Progenitor cell of endocrine pancreas (in vitro differentiated cells): ENCODE results near the gene HMGB1. TPM values are rescaled to one million over a fixed set of nuclear protein-coding genes. Genes with fewer than 3 reads are reported as not detected.

ENCODE experiments used
- DNase-seq: peaks from one replicate; pipeline ENCODE4 v3.0.0; 2021; ENCODE audit warnings: low spot score; ENCODE audit not compliant: unreplicated experiment
- H3K27ac Mint-ChIP-seq: 2 replicates; pipeline ENCODE4 v1.8.0; 2021; ENCODE audit warnings: mild to moderate bottlenecking, moderate library complexity, mixed read lengths
- H3K27me3 Mint-ChIP-seq: 2 replicates; pipeline ENCODE4 v1.8.0; 2021; ENCODE audit warnings: mixed read lengths
- H3K36me3 Mint-ChIP-seq: 2 replicates; pipeline ENCODE4 v1.8.0; 2022; ENCODE audit warnings: mixed read lengths; ENCODE audit not compliant: insufficient read depth
- H3K4me1 Mint-ChIP-seq: 2 replicates; pipeline ENCODE4 v1.8.0; 2021; ENCODE audit warnings: low read depth, mixed read lengths
- H3K4me3 Mint-ChIP-seq: 2 replicates; pipeline ENCODE4 v1.8.0; 2021; ENCODE audit warnings: low read depth, mild to moderate bottlenecking, moderate library complexity, mixed read lengths
- H3K9me3 Mint-ChIP-seq: 2 replicates; pipeline ENCODE4 v1.8.0; 2021; ENCODE audit warnings: low read depth, mixed read lengths
- CTCF ChIP-seq: fragments of 200-600 bp; sonication (generic); IDR thresholded peaks from one replicate; pipeline ENCODE4 v1.5.0; 2021; ENCODE audit warnings: antibody characterized with exemption, mild to moderate bottlenecking; ENCODE audit not compliant: unreplicated experiment
- total RNA-seq: library from RNA; stranded (reverse); gene quantifications from 2 replicates; pipeline ENCODE4 v1.2.1, GENCODE V29; 2021

The HMGB1 gene
- total RNA-seq, 1 donor from 2014 or later, result 441 TPM

- Mint-ChIP-seq H3K9me3 (no peaks in the 10 kb centered on the region), H3K4me1 (no peaks in the 10 kb centered on the region), H3K27me3 (peaks cover 49% of the 10 kb centered on the region), H3K27ac (no peak overlapping the region), H3K36me3 (no peaks in the 10 kb centered on the region), H3K4me3 (no peak overlapping the region)
- DNase-seq, result no peak
- no peak for TF ChIP-seq CTCF
These were observed 55.0 kb downstream of the HMGB1 start for GRCh38 chr13:30410705-30411125.

DNA sequence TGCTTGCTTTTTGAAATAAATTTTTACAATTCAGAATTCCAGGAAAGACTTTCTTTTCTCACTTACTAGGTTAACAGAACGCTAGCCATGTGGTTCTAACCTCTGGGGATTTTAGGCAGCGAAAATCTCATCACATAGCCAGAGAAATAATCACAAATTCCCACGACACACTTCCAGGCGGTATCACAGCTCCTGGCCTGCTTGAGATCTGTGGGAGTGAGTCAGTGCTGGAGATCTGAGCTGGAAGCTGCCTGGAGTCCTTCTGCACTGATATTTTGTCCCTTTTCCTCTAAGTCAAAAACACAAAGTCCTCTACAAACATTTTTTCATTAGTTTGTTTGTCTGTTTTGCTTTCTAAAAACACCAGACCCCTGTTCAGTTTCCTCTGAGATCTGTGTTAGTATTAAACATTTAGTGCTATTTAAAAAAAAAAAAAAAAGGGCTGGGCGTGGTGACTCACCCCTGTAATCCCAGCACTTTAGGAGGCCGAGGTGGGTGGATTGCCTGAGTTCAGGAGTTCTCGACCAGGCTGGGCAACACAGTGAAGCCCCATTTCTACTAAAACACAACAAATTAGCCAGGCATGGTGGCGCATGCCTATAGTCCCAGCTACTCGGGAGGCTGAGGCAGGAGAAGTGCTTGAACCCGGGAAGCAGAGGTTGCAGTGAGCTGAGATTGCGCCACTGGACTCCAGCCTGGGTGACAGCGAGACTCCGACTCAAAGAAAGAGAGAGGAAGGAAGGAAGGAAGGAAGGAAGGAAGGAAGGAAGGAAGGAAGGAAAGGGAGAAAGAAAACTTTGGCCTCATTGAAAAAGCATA is 55.6 kb downstream of the HMGB1 start:
- no peak overlapping the region for H3K4me3 Mint-ChIP-seq
- TF ChIP-seq CTCF, result no peak
- no peak overlapping the region for H3K27ac Mint-ChIP-seq
- no peak for DNase-seq
- no peaks in the 10 kb centered on the region for H3K4me1 Mint-ChIP-seq
- no peaks in the 10 kb centered on the region for H3K9me3 Mint-ChIP-seq
- H3K27me3 Mint-ChIP-seq, result peaks cover 48% of the 10 kb centered on the region
- H3K36me3 Mint-ChIP-seq, result no peaks in the 10 kb centered on the region

DNA sequence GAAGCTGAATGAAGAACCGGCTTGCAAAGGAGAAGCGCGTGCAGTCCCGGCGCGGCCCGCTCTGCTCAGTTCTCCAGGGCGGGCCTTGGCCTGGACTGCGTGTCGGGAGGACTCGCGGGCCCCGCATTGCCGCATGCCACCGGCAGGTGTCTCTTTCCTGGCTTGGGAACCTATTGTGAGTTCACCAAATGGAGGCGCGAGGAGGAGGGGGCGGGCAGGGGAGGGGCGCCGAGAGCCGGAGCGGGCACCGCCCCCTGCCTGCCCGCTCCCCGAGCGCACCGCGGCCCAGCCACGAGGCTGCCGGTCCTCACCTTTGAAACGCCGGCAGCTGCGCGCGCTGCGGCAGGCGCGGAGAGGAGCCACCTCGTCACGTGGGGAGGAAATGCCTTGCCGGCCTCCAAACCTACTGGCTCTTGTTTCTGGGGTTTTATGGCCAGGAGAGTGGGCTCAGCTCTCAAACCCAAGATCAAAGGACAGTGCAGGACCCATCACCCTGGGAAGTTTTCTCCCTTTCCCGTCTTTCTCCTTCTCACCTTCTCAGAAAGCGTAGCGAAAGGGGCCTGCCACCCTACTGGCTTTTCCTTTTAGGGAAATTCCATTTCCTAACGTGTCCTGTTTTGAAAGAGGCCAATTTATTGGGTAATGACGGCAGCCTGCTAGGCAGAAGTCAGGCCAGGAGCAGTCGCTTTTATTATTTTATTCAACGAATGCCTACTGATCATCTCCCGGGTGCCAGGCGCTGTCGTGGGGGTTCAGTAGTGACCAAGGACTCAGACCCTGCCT is 57.2 kb downstream of the HMGB1 start:
- H3K27me3 Mint-ChIP-seq, result peaks cover 48% of the 10 kb centered on the region
- peak; percentile 94 for DNase-seq
- H3K4me1 Mint-ChIP-seq, result peaks cover 9% of the 10 kb centered on the region
- peak overlapping the region; percentile 84 for H3K27ac Mint-ChIP-seq
- H3K9me3 Mint-ChIP-seq, result no peaks in the 10 kb centered on the region
- TF ChIP-seq CTCF, result peak; percentile 74
- H3K4me3 Mint-ChIP-seq, result peak overlapping the region; percentile 70
- no peaks in the 10 kb centered on the region for H3K36me3 Mint-ChIP-seq

GRCh38 chr13:30406779-30407416 is 58.8 kb downstream of the HMGB1 start:
- Mint-ChIP-seq H3K36me3 (no peaks in the 10 kb centered on the region), H3K4me3 (no peak overlapping the region), H3K4me1 (peaks cover 22% of the 10 kb centered on the region), H3K27me3 (peaks cover 48% of the 10 kb centered on the region), H3K9me3 (no peaks in the 10 kb centered on the region), H3K27ac (peak overlapping the region; percentile 60)
- no peak for DNase-seq
- no peak for TF ChIP-seq CTCF

Other genes with a start within 250 kb of the HMGB1 start
- gene KATNAL1, start 158.4 kb downstream of the HMGB1 start, total RNA-seq, result 22.7 and 25.9 TPM in 2 replicates
- gene UBE2L5, start 43.4 kb downstream of the HMGB1 start, total RNA-seq, result not detected in 2 replicates
- gene USPL1, start 152.0 kb upstream of the HMGB1 start, total RNA-seq, result 21.9 and 23.7 TPM in 2 replicates